OCI-M1 (cell line): ENCODE data around the gene PDCD1LG2.
"Not testable (repeated sequence)": the region's sequence is repeated elsewhere in the genome, so short reads cannot be mapped to it uniquely, and the experiment has no call there.

Experiments used
- DNase-seq: peaks from one replicate; lab custom pipeline; 2025; lab: John Stamatoyannopoulos, UW

The PDCD1LG2 gene

GRCh38 chr9:5566054-5566618, 55.8 kb downstream of the PDCD1LG2 start:
- DNase-seq = no peak

DNA sequence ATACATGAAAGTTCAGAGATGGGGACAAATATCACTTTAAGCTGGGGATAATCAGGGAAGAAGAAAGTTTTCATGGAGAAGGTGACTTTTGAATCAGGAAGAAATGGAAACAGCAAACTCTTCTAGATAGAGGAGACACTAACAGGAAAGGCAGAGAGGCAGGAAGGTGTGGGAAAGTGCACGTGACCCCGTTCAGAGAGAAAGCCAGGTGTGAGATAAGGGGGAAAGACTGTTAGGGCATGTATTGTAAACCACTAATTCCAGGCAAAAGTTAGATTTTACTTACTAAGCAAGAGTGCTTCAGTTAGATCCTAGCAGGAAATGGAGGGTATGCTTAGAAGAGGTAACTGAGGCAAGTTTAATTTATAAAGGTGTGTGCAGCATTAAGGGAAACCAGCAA, 58.5 kb downstream of the PDCD1LG2 start:
- DNase-seq = no peak

GRCh38 chr9:5569409-5569808, 59.1 kb downstream of the PDCD1LG2 start:
- DNase-seq = peak; percentile 96

GRCh38 chr9:5569891-5570290, 59.6 kb downstream of the PDCD1LG2 start:
- no peak for DNase-seq

- no peak for DNase-seq
Measured at GRCh38 chr9:5571629-5572232, 61.4 kb downstream of the PDCD1LG2 start.

GRCh38 chr9:5574097-5574496, 63.8 kb downstream of the PDCD1LG2 start:
- no peak for DNase-seq

GRCh38 chr9:5575000-5575399, 64.7 kb downstream of the PDCD1LG2 start:
- DNase-seq = peak; percentile 88

DNA sequence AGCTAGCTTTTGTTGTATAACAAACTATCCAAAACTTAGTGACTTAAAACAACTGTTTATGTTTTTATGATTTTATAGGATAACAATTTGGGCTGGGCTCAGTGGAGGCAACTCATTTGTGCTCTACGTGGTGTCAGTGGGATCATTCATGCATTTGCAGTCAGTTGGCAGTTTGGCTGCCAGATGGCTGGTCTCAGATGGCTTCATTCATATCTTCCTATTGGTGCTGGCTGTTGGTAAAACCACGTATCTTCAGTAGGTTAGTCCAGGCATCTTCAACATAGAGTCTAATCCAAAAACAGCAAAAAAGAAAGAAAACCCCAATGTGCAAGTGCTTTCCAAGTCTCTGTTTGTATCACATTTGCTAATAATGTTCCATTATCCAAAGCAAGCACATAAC, 66.9 kb downstream of the PDCD1LG2 start:
- no peak for DNase-seq

DNA sequence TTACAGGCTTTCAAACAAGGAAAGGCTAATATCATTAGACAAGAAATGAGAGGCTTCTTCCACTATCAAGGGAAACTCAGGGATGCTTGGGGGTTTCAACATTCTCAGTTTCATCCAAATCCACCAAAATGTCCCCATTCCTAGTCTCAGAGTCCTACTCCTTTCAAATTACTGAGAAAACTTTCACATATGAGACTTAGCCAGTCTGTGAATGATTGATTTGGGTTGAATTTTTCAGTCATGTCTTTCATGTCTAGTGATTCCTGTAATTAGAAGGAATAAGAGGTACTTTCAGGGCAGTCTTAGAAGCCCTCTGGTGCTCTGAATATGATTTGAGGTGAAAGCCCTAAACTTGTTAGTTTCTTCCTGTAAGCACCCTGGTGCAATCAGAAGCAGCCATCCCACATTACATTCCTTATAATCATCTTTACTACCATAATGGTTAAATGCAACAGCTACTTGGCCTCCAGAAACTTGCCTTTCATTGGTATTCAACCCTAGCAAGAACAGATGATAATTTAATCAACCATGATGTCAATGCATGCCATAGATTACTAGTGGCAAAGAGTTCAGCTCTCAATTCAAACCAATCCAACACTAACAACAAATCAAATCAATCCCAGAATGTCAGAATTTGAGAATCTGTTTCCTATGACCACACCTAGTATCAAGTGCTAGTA, 67.8 kb downstream of the PDCD1LG2 start:
- DNase-seq = no peak

DNA sequence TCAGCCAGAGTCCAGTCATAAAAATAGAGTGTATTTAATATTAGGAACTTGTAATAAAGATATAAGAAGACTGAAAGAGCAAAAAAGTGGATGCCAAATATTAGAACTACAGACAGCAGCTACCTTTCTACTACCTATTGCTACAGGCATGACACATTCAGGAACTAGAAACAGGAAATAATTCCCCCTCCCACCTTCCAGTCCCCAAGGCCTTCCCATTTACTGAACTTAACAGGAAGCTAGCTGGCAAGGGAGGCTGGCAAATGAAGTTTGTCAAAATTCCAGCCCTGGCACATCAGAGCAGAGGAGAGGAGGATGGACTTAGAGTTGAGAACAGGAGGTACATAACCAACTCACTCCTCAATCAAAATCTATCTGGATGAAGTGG, 68.4 kb downstream of the PDCD1LG2 start:
- no peak for DNase-seq

GRCh38 chr9:5579881-5580280, 69.5 kb downstream of the PDCD1LG2 start:
- DNase-seq = peak; percentile 97

DNA sequence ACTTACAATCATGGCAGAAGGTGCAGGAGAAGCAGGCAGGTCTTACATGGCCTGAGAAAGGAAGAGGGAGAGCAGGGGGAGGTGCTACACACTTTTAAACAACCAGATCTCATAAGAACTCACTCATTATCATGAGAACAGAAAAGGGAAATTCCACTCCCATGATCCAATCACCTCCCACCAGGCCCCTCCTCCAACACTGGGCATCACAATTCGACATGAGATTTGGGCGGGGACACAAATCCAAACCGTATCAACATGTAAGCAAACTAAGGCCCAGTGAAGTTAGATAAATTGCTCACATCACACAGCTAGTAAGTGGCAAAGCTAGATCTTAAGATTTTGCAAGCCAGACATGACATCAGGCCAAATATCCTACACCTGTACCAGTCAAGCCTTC, 70.3 kb downstream of the PDCD1LG2 start:
- DNase-seq = peak; percentile 83

GRCh38 chr9:5581706-5582105, 71.4 kb downstream of the PDCD1LG2 start:
- not testable (repeated sequence) for DNase-seq

- DNase-seq = peak; percentile 87
Measured at GRCh38 chr9:5582835-5583195, 72.5 kb downstream of the PDCD1LG2 start.

GRCh38 chr9:5586391-5586802, 76.1 kb downstream of the PDCD1LG2 start:
- peak; percentile 96 for DNase-seq

- no peak for DNase-seq
Measured at GRCh38 chr9:5587024-5587423, 76.7 kb downstream of the PDCD1LG2 start.

DNA sequence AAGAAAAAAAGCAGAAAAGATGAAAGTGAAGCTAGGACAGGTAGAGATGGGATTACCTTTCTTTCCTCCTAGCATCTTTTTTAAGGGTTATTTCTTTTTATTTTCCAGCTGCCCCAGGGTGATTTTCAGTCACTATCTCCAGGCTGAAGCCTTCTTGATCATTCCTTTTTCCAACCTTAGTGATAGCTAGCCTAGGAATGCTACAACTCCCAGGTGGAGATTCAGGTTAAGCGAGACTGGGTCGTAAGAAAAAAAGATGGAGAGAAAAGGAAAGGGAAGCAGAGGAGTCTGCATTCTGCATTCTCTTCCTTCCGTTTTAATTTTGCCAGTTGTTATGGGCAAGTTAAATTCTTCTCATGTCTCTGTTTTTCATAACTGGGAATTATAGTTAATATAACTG, 81.9 kb downstream of the PDCD1LG2 start:
- no peak for DNase-seq

DNA sequence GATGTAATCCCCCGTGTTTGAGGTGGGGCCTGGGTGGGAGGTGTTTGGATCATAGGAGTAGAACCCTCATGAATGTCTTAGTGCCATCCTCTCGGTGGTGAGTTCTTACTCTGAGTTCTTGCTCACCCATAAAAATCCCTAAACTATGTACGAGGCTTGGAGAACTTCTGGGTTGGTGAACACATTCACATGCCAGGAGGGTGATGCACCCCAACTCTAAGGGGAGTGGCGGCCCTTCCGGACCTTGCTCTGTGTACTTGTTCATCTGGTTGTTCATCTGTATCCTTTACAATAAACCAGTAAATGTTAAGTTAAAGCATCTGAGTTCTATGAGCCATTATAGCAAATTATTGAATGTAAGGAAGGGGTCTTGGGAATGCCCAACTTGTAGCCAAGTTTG, 82.6 kb downstream of the PDCD1LG2 start:
- DNase-seq = no peak

DNA sequence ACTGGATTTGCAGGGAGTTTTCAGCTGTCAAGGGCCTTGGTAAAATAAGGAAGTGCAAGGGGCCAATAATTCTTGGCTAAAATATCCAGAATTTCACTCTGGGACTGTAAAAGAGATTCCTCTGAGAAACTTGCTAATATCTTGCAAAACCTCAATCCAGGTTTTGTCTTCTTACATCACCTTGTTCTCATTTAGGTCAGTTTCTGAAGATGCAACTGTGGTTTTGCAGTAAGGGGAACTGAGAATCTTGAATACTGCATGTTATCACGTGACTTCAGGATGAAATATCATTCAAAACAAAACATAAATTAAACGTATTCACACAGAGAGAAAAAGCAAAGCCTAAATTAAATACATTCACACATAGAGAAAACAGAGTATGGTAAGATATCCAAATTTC, 83.6 kb downstream of the PDCD1LG2 start:
- peak; percentile 90 for DNase-seq

DNA sequence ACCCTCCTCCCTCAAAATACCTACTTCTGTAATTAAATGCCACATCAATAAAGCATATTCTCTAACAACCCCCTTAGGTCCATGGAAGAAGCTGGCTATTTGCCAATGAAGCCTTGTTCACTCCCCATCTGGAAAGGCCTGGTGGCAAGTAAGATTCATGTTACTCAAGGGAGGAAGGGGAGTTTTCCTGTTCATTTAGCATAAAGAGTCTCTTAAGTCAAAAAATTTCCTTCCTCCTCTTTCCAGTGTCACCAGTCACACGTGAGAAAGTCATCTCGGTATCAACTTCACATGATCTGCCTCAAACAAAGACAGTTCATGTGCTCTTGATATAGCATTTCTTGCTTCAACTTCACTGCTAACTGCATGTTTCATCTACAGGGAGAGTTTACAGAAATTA, 85.8 kb downstream of the PDCD1LG2 start:
- DNase-seq = peak; percentile 84

- peak; percentile 100 for DNase-seq
Measured at GRCh38 chr9:5608298-5609225, 98.2 kb downstream of the PDCD1LG2 start.

- no peak for DNase-seq
Measured at GRCh38 chr9:5609226-5609596, 98.9 kb downstream of the PDCD1LG2 start.

DNA sequence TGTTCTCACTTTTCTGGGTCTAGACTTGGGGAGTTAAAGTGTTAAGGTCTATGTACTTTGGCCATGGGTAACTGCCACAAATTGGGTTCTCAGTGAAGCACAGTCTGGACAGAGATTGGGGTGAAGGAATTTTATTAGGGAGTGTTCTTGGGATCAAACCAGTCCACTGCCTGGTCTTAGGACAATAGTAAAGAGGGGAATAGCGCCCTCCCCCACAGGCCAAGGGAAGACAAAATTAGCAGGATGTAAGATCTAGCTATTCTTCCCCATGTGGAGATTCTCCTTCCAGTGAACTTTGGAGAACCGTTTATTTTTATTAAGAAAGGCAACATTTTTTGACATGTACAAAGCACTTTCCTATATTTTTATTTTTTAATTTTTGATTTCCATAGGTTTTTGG, 100.2 kb downstream of the PDCD1LG2 start:
- peak; percentile 86 for DNase-seq
